Mesenchymal stem cell (in vitro differentiated cells and primary cell): Measurements from ENCODE around the gene ELOVL6.
A peak's percentile ranks its signal among the peaks of the same experiment; 100 is the strongest.

Experiments
- DNase-seq: peaks from one replicate; pipeline ENCODE4 v3.0.0-alpha.2; 2013
- H2AFZ ChIP-seq: one replicate; pipeline ENCODE4 v1.6.1; 2013; ENCODE audit warnings: low read depth, mild to moderate bottlenecking, control low read depth, inconsistent platforms, low read length, moderate library complexity
- H2AK5ac ChIP-seq: 2 replicates; pipeline ENCODE4 v1.6.1; 2013; ENCODE audit warnings: low read length, moderate library complexity, mild to moderate bottlenecking, inconsistent platforms; ENCODE audit not compliant: severe bottlenecking
- H2BK120ac ChIP-seq: one replicate; pipeline ENCODE4 v1.6.1; 2013; ENCODE audit warnings: low read depth, mild to moderate bottlenecking, inconsistent platforms, low read length, moderate library complexity
- H2BK12ac ChIP-seq, 2 experiments: one replicate each; pipeline ENCODE4 v1.6.1; 2013; ENCODE audit warnings: inconsistent platforms in 2 of 2, low read length in 2 of 2, mild to moderate bottlenecking in 2 of 2, moderate library complexity in 2 of 2, control low read depth in 1 of 2
- H2BK15ac ChIP-seq: one replicate; pipeline ENCODE4 v1.6.1; 2013; ENCODE audit warnings: mild to moderate bottlenecking, low read depth, inconsistent platforms; ENCODE audit not compliant: poor library complexity, severe bottlenecking
- H2BK5ac ChIP-seq: 2 replicates; pipeline ENCODE4 v1.6.1; 2013; ENCODE audit warnings: low read depth, mild to moderate bottlenecking, low read length, control low read depth, inconsistent platforms; ENCODE audit not compliant: poor library complexity, severe bottlenecking
- H3K14ac ChIP-seq, 2 experiments: one replicate each; pipeline ENCODE4 v1.6.1; 2013; ENCODE audit warnings: inconsistent platforms in 2 of 2, low read length in 2 of 2, control low read depth in 1 of 2, mild to moderate bottlenecking in 1 of 2, moderate library complexity in 1 of 2
- H3K18ac ChIP-seq, 2 experiments: one replicate each; pipeline ENCODE4 v1.6.1; 2013; ENCODE audit warnings: inconsistent platforms in 2 of 2, low read length in 2 of 2, control low read depth in 1 of 2, low read depth in 1 of 2, mild to moderate bottlenecking in 1 of 2
- H3K23ac ChIP-seq, 2 experiments: one replicate each; pipeline ENCODE4 v1.6.1; 2013; ENCODE audit warnings: inconsistent platforms in 2 of 2, low read length in 2 of 2, mild to moderate bottlenecking in 2 of 2, moderate library complexity in 2 of 2, control low read depth in 1 of 2
- H3K27ac ChIP-seq: 2 replicates; pipeline ENCODE4 v1.5.1; 2013; ENCODE audit warnings: mild to moderate bottlenecking, moderate library complexity, low read length, control low read depth, inconsistent platforms; ENCODE audit not compliant: poor library complexity, severe bottlenecking
- H3K27me3 ChIP-seq, 2 experiments: 2 replicates each; pipeline versions ENCODE4 v1.6.1 to v1.7.0; 2013; ENCODE audit warnings: low read length in 2 of 2, mild to moderate bottlenecking in 2 of 2, moderate library complexity in 2 of 2, control low read depth in 1 of 2, inconsistent platforms in 1 of 2; ENCODE audit not compliant: control insufficient read depth in 1 of 2, insufficient read depth in 1 of 2
- H3K36me3 ChIP-seq, 2 experiments: 2 replicates each; pipeline versions ENCODE4 v1.6.1 to v1.7.0; 2013; ENCODE audit warnings: low read length in 2 of 2, control low read depth in 1 of 2, inconsistent platforms in 1 of 2, low read depth in 1 of 2, mild to moderate bottlenecking in 1 of 2; ENCODE audit not compliant: insufficient read depth in 2 of 2, control insufficient read depth in 1 of 2
- H3K4ac ChIP-seq, 2 experiments: one replicate each; pipeline ENCODE4 v1.6.1; 2013; ENCODE audit warnings: inconsistent platforms in 2 of 2, low read length in 2 of 2, mild to moderate bottlenecking in 2 of 2, moderate library complexity in 2 of 2, control low read depth in 1 of 2, low read depth in 1 of 2
- H3K4me1 ChIP-seq: 2 replicates; pipeline ENCODE4 v1.6.1; 2013; ENCODE audit warnings: low read depth, low read length, control low read depth; ENCODE audit not compliant: control insufficient read depth, insufficient read depth
- H3K4me2 ChIP-seq: 2 replicates; pipeline ENCODE4 v1.6.1; 2013; ENCODE audit warnings: low read length, mild to moderate bottlenecking, inconsistent platforms; ENCODE audit not compliant: poor library complexity, severe bottlenecking
- H3K4me3 ChIP-seq, 2 experiments: 2 replicates each; pipeline versions ENCODE4 v1.5.1 to v1.7.0; 2013; ENCODE audit warnings: low read length in 2 of 2, mild to moderate bottlenecking in 2 of 2, control low read depth in 1 of 2, low read depth in 1 of 2; ENCODE audit not compliant: insufficient read depth in 1 of 2
- H3K79me1 ChIP-seq: replicated peaks from 2 replicates; pipeline ENCODE4 v1.6.1; 2013; ENCODE audit warnings: mild to moderate bottlenecking, control low read depth, low read length, inconsistent platforms; ENCODE audit not compliant: poor library complexity, severe bottlenecking
- H3K9ac ChIP-seq: 2 replicates; pipeline ENCODE4 v1.7.0; 2013; ENCODE audit warnings: mild to moderate bottlenecking, low read length, moderate library complexity
- H3K9me3 ChIP-seq: 2 replicates; pipeline ENCODE4 v1.7.0; 2013; ENCODE audit warnings: mild to moderate bottlenecking, low read length; ENCODE audit not compliant: control insufficient read depth
- H4K8ac ChIP-seq: one replicate; pipeline ENCODE4 v1.6.1; 2013; ENCODE audit warnings: inconsistent platforms, mild to moderate bottlenecking, low read length, moderate library complexity
- H4K91ac ChIP-seq: one replicate; pipeline ENCODE4 v1.6.1; 2013; ENCODE audit warnings: mild to moderate bottlenecking, low read length, inconsistent platforms
- WGBS: methylation state at CpG from one replicate; pipeline ENCODE4 v1.1.7; 2013; ENCODE audit warnings: mixed read lengths; 5-methylcytosine and 5-hydroxymethylcytosine counted together

The ELOVL6 gene

GRCh38 chr4:110198049-110198434 lies 373 bp downstream of the ELOVL6 start:
- Histone ChIP-seq H3K23ac (no peak overlapping the region), H3K4ac (peak overlapping the region; percentile 54 to 57), H4K91ac (no peak overlapping the region), H3K18ac (peak overlapping the region; percentile 75 to 93), H3K27me3 (no peaks in the 10 kb centered on the region), H3K9me3 (no peaks in the 10 kb centered on the region), H3K79me1 (peaks cover 1% of the 10 kb centered on the region), H2BK15ac (peak overlapping the region; percentile 60), H2BK5ac (no peak overlapping the region), H3K4me2 (peak overlapping the region; percentile 78), H3K14ac (peak overlapping the region in 1 of 2 experiments; percentile 71), H3K27ac (peak overlapping the region; percentile 62), H2AK5ac (no peak overlapping the region), H4K8ac (no peak overlapping the region), H3K36me3 (no peaks in the 10 kb centered on the region), H3K4me1 (peaks cover 3% of the 10 kb centered on the region), H2BK120ac (peak overlapping the region; percentile 57), H2BK12ac (peak overlapping the region in 1 of 2 experiments; percentile 79), H3K9ac (peak overlapping the region; percentile 92), H3K4me3 (peak overlapping the region; percentile 94 to 96), H2AFZ (peak overlapping the region; percentile 20)
- under 1% methylated on average over 24 of the region's 24 CpGs for WGBS
- DNase-seq, result peak; percentile 68

- Histone ChIP-seq H2BK12ac (no peak overlapping the region), H3K9me3 (no peaks in the 10 kb centered on the region), H2BK120ac (peak overlapping the region; percentile 84), H3K23ac (no peak overlapping the region), H3K36me3 (no peaks in the 10 kb centered on the region), H2AFZ (peak overlapping the region; percentile 7), H3K27ac (peak overlapping the region; percentile 62), H4K8ac (no peak overlapping the region), H3K4me3 (peak overlapping the region; percentile 94 to 96), H3K9ac (peak overlapping the region; percentile 92), H3K4me2 (peak overlapping the region; percentile 78), H2AK5ac (no peak overlapping the region), H3K27me3 (no peaks in the 10 kb centered on the region), H3K79me1 (peaks cover 1% of the 10 kb centered on the region), H3K4ac (peak overlapping the region in 1 of 2 experiments; percentile 54), H3K4me1 (peaks cover 3% of the 10 kb centered on the region), H2BK15ac (no peak overlapping the region), H2BK5ac (no peak overlapping the region), H4K91ac (no peak overlapping the region), H3K18ac (peak overlapping the region; percentile 2 to 93), H3K14ac (peak overlapping the region in 1 of 2 experiments; percentile 72)
- peak; percentile 62 for DNase-seq
- whole genome bisulfite sequencing, result 0% methylated on average over 15 of the region's 26 CpGs
Measured at GRCh38 chr4:110197529-110198042, 829 bp downstream of the ELOVL6 start.

GRCh38 chr4:110196871-110197528 lies 1.4 kb downstream of the ELOVL6 start:
- Histone ChIP-seq H3K4me2 (peak overlapping the region; percentile 78), H3K9me3 (no peaks in the 10 kb centered on the region), H3K4me3 (peak overlapping the region; percentile 94 to 96), H3K9ac (peak overlapping the region; percentile 92), H2AFZ (peak overlapping the region; percentile 78), H3K79me1 (peaks cover 1% of the 10 kb centered on the region), H3K4me1 (peaks cover 3% of the 10 kb centered on the region), H2BK15ac (peak overlapping the region; percentile 26), H3K14ac (peak overlapping the region; percentile 74 to 95), H3K27me3 (no peaks in the 10 kb centered on the region), H2BK5ac (peak overlapping the region; percentile 69), H3K18ac (peak overlapping the region; percentile 90 to 95), H2BK12ac (peak overlapping the region in 1 of 2 experiments; percentile 0), H3K27ac (peak overlapping the region; percentile 62), H3K4ac (peak overlapping the region; percentile 96), H3K36me3 (no peaks in the 10 kb centered on the region), H3K23ac (peak overlapping the region; percentile 27 to 89), H4K8ac (peak overlapping the region; percentile 93), H2AK5ac (no peak overlapping the region), H2BK120ac (peak overlapping the region; percentile 84), H4K91ac (peak overlapping the region; percentile 96)
- under 1% methylated on average over 39 of the region's 47 CpGs for WGBS
- DNase-seq, result no peak

GRCh38 chr4:110196206-110196870 lies 2.1 kb downstream of the ELOVL6 start:
- WGBS, result under 1% methylated on average over 56 of the region's 58 CpGs
- peak overlapping the region; percentile 96 for H4K91ac ChIP-seq
- peak; percentile 63 for DNase-seq

More at GRCh38 chr4:110196206-110196870, 2.1 kb downstream of the ELOVL6 start:
- Histone ChIP-seq H3K79me1 (peaks cover 2% of the 10 kb centered on the region), H3K9me3 (no peaks in the 10 kb centered on the region), H2BK15ac (peak overlapping the region; percentile 26), H3K4ac (peak overlapping the region; percentile 96), H3K4me3 (peak overlapping the region; percentile 94 to 96), H2BK12ac (peak overlapping the region; percentile 64 to 86), H3K27ac (peak overlapping the region; percentile 80), H3K36me3 (no peaks in the 10 kb centered on the region), H2AFZ (peak overlapping the region; percentile 78), H2BK120ac (peak overlapping the region; percentile 84), H3K14ac (peak overlapping the region; percentile 74 to 95), H2AK5ac (no peak overlapping the region), H3K18ac (peak overlapping the region; percentile 90 to 95), H3K4me1 (peaks cover 4% of the 10 kb centered on the region), H3K4me2 (peak overlapping the region; percentile 78), H3K9ac (peak overlapping the region; percentile 92), H3K27me3 (no peaks in the 10 kb centered on the region), H3K23ac (peak overlapping the region; percentile 27 to 89), H2BK5ac (peak overlapping the region; percentile 69), H4K8ac (peak overlapping the region; percentile 93)
